ENCODE data around the gene ELF3.
"Not testable (repeated sequence)": the region's sequence is repeated elsewhere in the genome, so short reads cannot be mapped to it uniquely, and the experiment has no call there.

Gene ELF3

GRCh38 chr1:202007805-202008489, 2.4 kb upstream of the ELF3 start:
- in situ Hi-C loops (cut with MboI; ENCODE audit: low sequenced_read_pairs): loop anchor here (5.0 kb wide), 1 partner anchor 114 kb away; the partner anchor contains the start of gene GPR37L1

GRCh38 chr1:202009326-202010179, 834 bp upstream of the ELF3 start:
- in situ Hi-C loops (cut with MboI; ENCODE audit: low sequenced_read_pairs): loop anchor here (5.0 kb wide), 1 partner anchor 113 kb away; the partner anchor contains the start of gene GPR37L1

- in situ Hi-C loops (cut with MboI; ENCODE audit: low sequenced_read_pairs): no loop called here
Measured at GRCh38 chr1:202011994-202012393, 1.6 kb downstream of the ELF3 start.

- in situ Hi-C loops (cut with MboI; ENCODE audit: low sequenced_read_pairs): no loop called here
Measured at GRCh38 chr1:202012544-202013478, 2.4 kb downstream of the ELF3 start.

GRCh38 chr1:202013603-202014002, 3.2 kb downstream of the ELF3 start:
- in situ Hi-C loops (cut with MboI; ENCODE audit: low sequenced_read_pairs): no loop called here

- in situ Hi-C loops (cut with MboI; ENCODE audit: low sequenced_read_pairs): no loop called here
Measured at GRCh38 chr1:202014060-202014459, 3.7 kb downstream of the ELF3 start.

- in situ Hi-C loops (cut with MboI; ENCODE audit: low sequenced_read_pairs): no loop called here
Measured at GRCh38 chr1:202014915-202015661, 4.7 kb downstream of the ELF3 start.

- in situ Hi-C loops (cut with MboI; ENCODE audit: low sequenced_read_pairs): no loop called here
Measured at GRCh38 chr1:202015662-202015937, 5.2 kb downstream of the ELF3 start.

GRCh38 chr1:202016022-202016810, 5.8 kb downstream of the ELF3 start:
- in situ Hi-C loops (cut with MboI; ENCODE audit: low sequenced_read_pairs): no loop called here

- in situ Hi-C loops (cut with MboI; ENCODE audit: low sequenced_read_pairs): no loop called here
Measured at GRCh38 chr1:202016811-202017748, 6.7 kb downstream of the ELF3 start.

- in situ Hi-C loops (cut with MboI; ENCODE audit: low sequenced_read_pairs): no loop called here
Measured at GRCh38 chr1:202017749-202018467, 7.5 kb downstream of the ELF3 start.

- in situ Hi-C loops (cut with MboI; ENCODE audit: low sequenced_read_pairs): no loop called here
Measured at GRCh38 chr1:202018468-202019234, 8.3 kb downstream of the ELF3 start.

- in situ Hi-C loops (cut with MboI; ENCODE audit: low sequenced_read_pairs): not testable (repeated sequence)
Measured at GRCh38 chr1:202019235-202019558, 8.8 kb downstream of the ELF3 start.

GRCh38 chr1:202023001-202023433, 12.6 kb downstream of the ELF3 start:
- in situ Hi-C loops (cut with MboI; ENCODE audit: low sequenced_read_pairs): no loop called here

- in situ Hi-C loops (cut with MboI; ENCODE audit: low sequenced_read_pairs): no loop called here
Measured at GRCh38 chr1:202029171-202029665, 18.8 kb downstream of the ELF3 start.

GRCh38 chr1:202029727-202030126, 19.3 kb downstream of the ELF3 start:
- in situ Hi-C loops (cut with MboI; ENCODE audit: low sequenced_read_pairs): no loop called here

- in situ Hi-C loops (cut with MboI; ENCODE audit: low sequenced_read_pairs): no loop called here
Measured at GRCh38 chr1:202031796-202032195, 21.4 kb downstream of the ELF3 start.
